Cortex of kidney (tissue), 1 donor: ENCODE data around the gene PRICKLE2.
"Not testable (repeated sequence)": the region's sequence is repeated elsewhere in the genome, so short reads cannot be mapped to it uniquely, and the experiment has no call there.

Experiments
- DNase-seq: peaks from one replicate; lab custom pipeline; 2025; lab: John Stamatoyannopoulos, UW

Gene PRICKLE2

GRCh38 chr3:64098670-64099069, 126.6 kb downstream of the PRICKLE2 start:
- DNase-seq, result no peak

GRCh38 chr3:64097920-64098319, 127.3 kb downstream of the PRICKLE2 start:
- no peak for DNase-seq

- no peak for DNase-seq
Observed at GRCh38 chr3:64095802-64096201, 129.5 kb downstream of the PRICKLE2 start.

- DNase-seq, result no peak
Observed at GRCh38 chr3:64094713-64095079, 130.6 kb downstream of the PRICKLE2 start.

- DNase-seq, result no peak
Observed at GRCh38 chr3:64093825-64094712, 131.2 kb downstream of the PRICKLE2 start.

- DNase-seq, result no peak
Observed at GRCh38 chr3:64093211-64093610, 132.1 kb downstream of the PRICKLE2 start.

GRCh38 chr3:64091501-64091900, 133.8 kb downstream of the PRICKLE2 start:
- DNase-seq, result no peak

- not testable (repeated sequence) for DNase-seq
Observed at GRCh38 chr3:64089386-64089785, 135.9 kb downstream of the PRICKLE2 start.

- no peak for DNase-seq
Observed at GRCh38 chr3:64088408-64089205, 136.7 kb downstream of the PRICKLE2 start.

GRCh38 chr3:64086479-64087252, 138.6 kb downstream of the PRICKLE2 start:
- no peak for DNase-seq

GRCh38 chr3:64084640-64085039, 140.6 kb downstream of the PRICKLE2 start:
- no peak for DNase-seq

GRCh38 chr3:64083575-64083974, 141.7 kb downstream of the PRICKLE2 start:
- no peak for DNase-seq

GRCh38 chr3:64082961-64083541, 142.2 kb downstream of the PRICKLE2 start:
- DNase-seq, result no peak

GRCh38 chr3:64082411-64082810, 142.9 kb downstream of the PRICKLE2 start:
- DNase-seq, result no peak

GRCh38 chr3:64081235-64081630, 144.0 kb downstream of the PRICKLE2 start:
- no peak for DNase-seq

GRCh38 chr3:64080616-64081234, 144.5 kb downstream of the PRICKLE2 start:
- DNase-seq, result no peak

GRCh38 chr3:64079369-64080150, 145.7 kb downstream of the PRICKLE2 start:
- no peak for DNase-seq

GRCh38 chr3:64078966-64079365, 146.3 kb downstream of the PRICKLE2 start:
- DNase-seq, result no peak

GRCh38 chr3:64074895-64075679, 150.2 kb downstream of the PRICKLE2 start:
- no peak for DNase-seq

- DNase-seq, result no peak
Observed at GRCh38 chr3:64074060-64074459, 151.2 kb downstream of the PRICKLE2 start.
